MM.1S (cell line): ENCODE data around the gene MATN1.

Source experiments
- CTCF ChIP-seq: fragments of 300-600 bp; sonication (generic); IDR thresholded peaks from 2 replicates; pipeline ENCODE4 v1.5.1; 2016; ENCODE audit warnings: antibody characterized with exemption, low read length, mixed read lengths
- EZH2 ChIP-seq: fragments of 300-600 bp; sonication (generic); optimal IDR thresholded peaks from 2 replicates; pipeline ENCODE3; 2017; ENCODE audit warnings: low read depth, mild to moderate bottlenecking, antibody characterized with exemption, low read length, mixed read lengths

GRCh38 chr1:30754684-30755171 is 31.3 kb upstream of the MATN1 start:
- TF ChIP-seq CTCF (no peak), EZH2 (no peak)
